Breast epithelium (tissue), 4 donors: ENCODE results near the gene NOD2. TPM values are rescaled to one million over a fixed set of nuclear protein-coding genes. Genes with fewer than 3 reads are reported as not detected.

ENCODE experiments used
- DNase-seq, 2 donors: peaks; one replicate each; pipeline ENCODE4 v3.0.0-alpha.2; 2019; ENCODE audit warnings: low spot score in 2 of 2
- H3K27ac ChIP-seq, 2 donors: fragments of 200-600 bp; sonication (generic) in 1 of 2; one replicate each; pipeline ENCODE4 v1.5.1; 2016 to 2019; ENCODE audit warnings: mild to moderate bottlenecking in 1 of 2
- H3K27me3 ChIP-seq, 2 donors: fragments of 200-600 bp; sonication (generic) in 1 of 2; one replicate each; pipeline versions ENCODE4 v1.5.1 to v1.6.0; 2017 to 2019; ENCODE audit warnings: control low read depth in 1 of 2, mild to moderate bottlenecking in 1 of 2
- H3K36me3 ChIP-seq: fragments of 200-600 bp; one replicate; pipeline ENCODE4 v1.5.1; 2019
- H3K4me1 ChIP-seq, 2 donors: fragments of 200-600 bp; sonication (generic); one replicate each; pipeline ENCODE4 v1.5.1; 2016 to 2019; ENCODE audit warnings: control low read depth in 1 of 2
- H3K4me3 ChIP-seq, 3 donors: fragments of 200-600 bp; sonication (generic); 1 replicate in 2 of 3; 2 replicates in 1 of 3; pipeline ENCODE4 v1.5.1; 2016 to 2019; ENCODE audit warnings: mild to moderate bottlenecking in 3 of 3, moderate library complexity in 2 of 3
- H3K9me3 ChIP-seq, 2 donors: fragments of 200-600 bp; sonication (generic) in 1 of 2; one replicate each; pipeline ENCODE4 v1.5.1; 2016 to 2019; ENCODE audit warnings: control low read depth in 1 of 2
- CTCF ChIP-seq, 3 donors: fragments of 450-650 bp; IDR thresholded peaks; one replicate each; pipeline ENCODE4 v1.5.1; 2016 to 2017; ENCODE audit warnings: antibody characterized with exemption in 3 of 3, mild to moderate bottlenecking in 3 of 3, moderate library complexity in 3 of 3
- POLR2A ChIP-seq: fragments of 450-650 bp; IDR thresholded peaks from one replicate; pipeline ENCODE4 v1.6.1; 2016; ENCODE audit warnings: antibody characterized with exemption, mild to moderate bottlenecking, moderate library complexity
- POLR2AphosphoS5 ChIP-seq, 3 donors: sonication (generic); formaldehyde crosslinking; IDR thresholded peaks; one replicate each; pipeline ENCODE4 v1.6.1; 2017; ENCODE audit warnings: antibody characterized with exemption in 3 of 3
- intact Hi-C: fragments of 100-400 bp; cut with DNase I; formaldehyde crosslinking; loops from one replicate; pipeline ENCODE4 v1.15.1; 2023; ENCODE audit warnings: low total_unique reads
- total RNA-seq, 3 donors: library from RNA; depleted of rRNA; stranded (reverse); fragments of >200 nt; gene quantifications; one replicate each; pipeline ENCODE4 v1.1.0, GENCODE V29; 2016

NOD2 gene
- total RNA-seq, 3 donors from 2014 or later = 2.6 to 4.9 (median 3.8) TPM

DNA sequence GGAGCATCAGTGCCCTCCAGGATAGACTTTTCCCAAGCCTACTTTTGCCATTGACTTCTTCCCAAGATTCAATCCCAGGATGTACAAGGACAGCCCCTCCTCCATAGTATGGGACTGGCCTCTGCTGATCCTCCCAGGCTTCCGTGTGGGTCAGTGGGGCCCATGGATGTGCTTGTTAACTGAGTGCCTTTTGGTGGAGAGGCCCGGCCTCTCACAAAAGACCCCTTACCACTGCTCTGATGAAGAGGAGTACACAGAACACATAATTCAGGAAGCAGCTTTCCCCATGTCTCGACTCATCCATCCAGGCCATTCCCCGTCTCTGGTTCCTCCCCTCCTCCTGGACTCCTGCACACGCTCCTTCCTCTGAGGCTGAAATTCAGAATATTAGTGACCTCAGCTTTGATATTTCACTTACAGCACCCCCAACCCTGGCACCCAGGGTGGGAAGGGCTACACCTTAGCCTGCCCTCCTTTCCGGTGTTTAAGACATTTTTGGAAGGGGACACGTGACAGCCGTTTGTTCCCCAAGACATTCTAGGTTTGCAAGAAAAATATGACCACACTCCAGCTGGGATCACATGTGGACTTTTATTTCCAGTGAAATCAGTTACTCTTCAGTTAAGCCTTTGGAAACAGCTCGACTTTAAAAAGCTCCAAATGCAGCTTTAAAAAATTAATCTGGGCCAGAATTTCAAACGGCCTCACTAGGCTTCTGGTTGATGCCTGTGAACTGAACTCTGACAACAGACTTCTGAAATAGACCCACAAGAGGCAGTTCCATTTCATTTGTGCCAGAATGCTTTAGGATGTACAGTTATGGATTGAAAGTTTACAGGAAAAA is 38.8 kb downstream of the NOD2 start:
- no peaks in the 10 kb centered on the region for H3K36me3 ChIP-seq
- H3K9me3 ChIP-seq = no peaks in the 10 kb centered on the region
- H3K27ac ChIP-seq = peak overlapping the region in 1 of 2 donors; percentile 19
- H3K4me3 ChIP-seq = no peak overlapping the region
- TF ChIP-seq POLR2AphosphoS5 (IDR thresholded peaks at IDR 0.05) (no peak), POLR2A (no peak), CTCF (IDR thresholded peaks at IDR 0.05) (no peak)
- no peaks in the 10 kb centered on the region for H3K27me3 ChIP-seq
- no peaks in the 10 kb centered on the region for H3K4me1 ChIP-seq
- DNase-seq = no peak
- intact Hi-C loops = no loop called here

GRCh38 chr16:50733468-50733867 is 40.1 kb downstream of the NOD2 start:
- TF ChIP-seq POLR2AphosphoS5 (IDR thresholded peaks at IDR 0.05) (no peak), POLR2A (no peak), CTCF (IDR thresholded peaks at IDR 0.05) (no peak)
- intact Hi-C loops = no loop called here
- DNase-seq = no peak
- Histone ChIP-seq H3K9me3 (no peaks in the 10 kb centered on the region), H3K4me3 (no peak overlapping the region), H3K36me3 (no peaks in the 10 kb centered on the region), H3K27me3 (no peaks in the 10 kb centered on the region), H3K4me1 (no peaks in the 10 kb centered on the region), H3K27ac (no peak overlapping the region)

GRCh38 chr16:50735629-50736122 is 42.3 kb downstream of the NOD2 start:
- no peak for TF ChIP-seq CTCF (IDR thresholded peaks at IDR 0.05)
- no peak for TF ChIP-seq POLR2AphosphoS5 (IDR thresholded peaks at IDR 0.05)
- no peak for TF ChIP-seq POLR2A
- H3K27me3 ChIP-seq = no peaks in the 10 kb centered on the region
- no peaks in the 10 kb centered on the region for H3K36me3 ChIP-seq
- H3K4me3 ChIP-seq = no peak overlapping the region
- H3K27ac ChIP-seq = no peak overlapping the region
- no peaks in the 10 kb centered on the region for H3K4me1 ChIP-seq
- H3K9me3 ChIP-seq = no peaks in the 10 kb centered on the region
- intact Hi-C loops = no loop called here
- DNase-seq = no peak

DNA sequence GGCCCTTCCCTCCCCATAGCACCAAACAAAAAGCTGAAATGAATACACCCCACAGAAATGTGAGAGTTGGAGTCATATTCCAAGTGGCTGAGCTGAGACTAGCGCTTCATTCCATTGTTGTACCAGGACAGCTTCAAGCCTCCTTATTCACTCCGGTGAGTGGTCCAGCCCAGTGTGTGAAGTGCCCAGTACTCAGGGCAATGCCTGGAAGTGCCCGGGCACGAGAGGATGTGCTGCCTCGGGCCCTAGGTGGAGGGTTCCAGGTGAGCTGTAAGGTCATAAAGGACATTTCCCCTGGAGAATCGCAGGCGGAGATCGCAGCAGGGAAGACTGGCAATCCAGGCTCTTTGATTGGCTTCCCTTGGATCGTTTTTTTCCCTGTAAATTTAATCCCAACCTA is 43.0 kb downstream of the NOD2 start:
- intact Hi-C loops = no loop called here
- Histone ChIP-seq H3K27ac (no peak overlapping the region), H3K36me3 (no peaks in the 10 kb centered on the region), H3K4me3 (no peak overlapping the region), H3K9me3 (no peaks in the 10 kb centered on the region), H3K27me3 (no peaks in the 10 kb centered on the region), H3K4me1 (no peaks in the 10 kb centered on the region)
- DNase-seq = no peak
- no peak for TF ChIP-seq POLR2AphosphoS5 (IDR thresholded peaks at IDR 0.05)
- no peak for TF ChIP-seq POLR2A
- no peak for TF ChIP-seq CTCF (IDR thresholded peaks at IDR 0.05)

GRCh38 chr16:50737420-50737959 is 44.1 kb downstream of the NOD2 start:
- no peak for DNase-seq

More at GRCh38 chr16:50737420-50737959, 44.1 kb downstream of the NOD2 start:
- TF ChIP-seq POLR2A (no peak), CTCF (IDR thresholded peaks at IDR 0.05) (no peak), POLR2AphosphoS5 (IDR thresholded peaks at IDR 0.05) (no peak)
- Histone ChIP-seq H3K27me3 (no peaks in the 10 kb centered on the region), H3K4me3 (no peak overlapping the region), H3K9me3 (no peaks in the 10 kb centered on the region), H3K36me3 (no peaks in the 10 kb centered on the region), H3K4me1 (no peaks in the 10 kb centered on the region), H3K27ac (no peak overlapping the region)
- intact Hi-C loops = no loop called here
